Hematopoietic multipotent progenitor cell treated with erythropoietin and hydrocortisone succinate and interleukin-3 and kit ligand, for 8 days (in vitro differentiated cells): ENCODE results near the gene ATG4D.

Experiments used
- DNase-seq: peaks from one replicate; pipeline ENCODE4 v3.0.0-alpha.2; 2015

ATG4D gene

GRCh38 chr19:10543420-10544241, at the start of gene ATG4D:
ATG4D (plus strand) TSS chr19:10543904; CDS start chr19:10544091, 187 bp downstream.
- DNase-seq, result peak; percentile 96

DNA sequence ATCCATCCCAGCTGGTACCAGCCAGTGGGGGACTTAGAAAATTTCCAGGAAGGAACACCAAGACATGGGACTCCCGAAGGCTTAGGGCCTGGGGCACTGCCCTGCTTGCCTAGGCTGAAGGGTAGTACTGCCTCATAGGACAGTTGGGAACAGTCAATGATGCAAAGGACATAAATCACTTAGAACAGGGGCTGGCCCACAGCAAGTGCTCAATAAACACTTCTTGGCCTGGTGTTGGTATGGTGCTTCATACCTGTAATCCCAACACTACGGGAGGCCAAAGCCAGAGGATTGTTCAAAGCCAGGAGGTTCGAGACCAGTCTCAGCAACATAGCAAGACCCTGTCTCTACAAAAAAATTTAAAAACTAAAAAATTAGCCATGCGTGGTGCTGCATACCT, 46.3 kb upstream of the ATG4D start:
- no peak for DNase-seq

GRCh38 chr19:10499550-10500246, 44.0 kb upstream of the ATG4D start:
- DNase-seq, result peak; percentile 37

DNA sequence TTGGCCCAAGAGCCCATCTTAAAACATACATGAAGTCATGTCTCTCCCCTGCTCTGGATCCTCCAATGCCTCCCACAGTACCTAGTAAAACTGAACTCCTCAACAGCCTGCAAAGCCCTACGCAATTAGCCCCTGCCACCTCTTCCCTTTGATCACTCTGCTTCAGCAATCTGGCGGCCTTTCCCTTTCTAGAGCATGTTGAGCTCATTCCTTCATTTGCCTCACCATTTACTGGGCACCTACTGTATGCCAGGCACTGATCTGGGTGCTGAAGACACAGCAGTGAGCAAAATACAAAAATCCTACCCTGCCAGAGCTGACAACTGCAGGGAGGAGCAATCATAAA, 43.5 kb upstream of the ATG4D start:
- no peak for DNase-seq

GRCh38 chr19:10501971-10502523, 41.7 kb upstream of the ATG4D start:
- peak; percentile 70 for DNase-seq

DNA sequence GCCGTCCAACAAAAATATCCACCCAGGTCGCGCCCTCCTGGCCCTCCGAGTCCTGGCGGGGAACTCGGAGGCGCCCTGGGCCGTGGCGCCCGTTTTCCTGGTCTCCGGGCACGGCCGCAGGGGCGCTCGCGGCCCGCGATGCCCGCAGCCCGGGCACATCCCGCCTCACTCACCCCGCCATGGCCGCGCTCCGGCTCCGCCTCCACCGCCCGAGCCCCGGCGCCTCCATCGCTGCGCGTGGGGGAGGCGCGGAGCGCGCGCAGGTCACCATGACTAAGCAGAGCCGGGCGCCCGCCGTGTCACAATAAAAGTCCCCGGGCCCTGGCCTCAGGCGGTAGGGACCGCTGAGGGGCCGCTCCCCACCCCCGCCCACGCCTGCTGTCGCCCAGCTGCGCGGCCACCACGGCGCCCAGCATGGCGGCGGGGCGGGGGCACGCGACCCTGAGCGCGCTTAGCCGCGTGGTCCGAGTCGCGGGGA, 41.1 kb upstream of the ATG4D start:
- peak; percentile 92 for DNase-seq

- peak; percentile 68 for DNase-seq
Measured at GRCh38 chr19:10503002-10503789, 40.5 kb upstream of the ATG4D start, which contains the start of gene KEAP1. KEAP1 (minus strand) TSS chr19:10503356; CDS start chr19:10500033, 3,323 bp downstream.

- peak; percentile 84 for DNase-seq
Measured at GRCh38 chr19:10505583-10506229, 38.0 kb upstream of the ATG4D start.

DNA sequence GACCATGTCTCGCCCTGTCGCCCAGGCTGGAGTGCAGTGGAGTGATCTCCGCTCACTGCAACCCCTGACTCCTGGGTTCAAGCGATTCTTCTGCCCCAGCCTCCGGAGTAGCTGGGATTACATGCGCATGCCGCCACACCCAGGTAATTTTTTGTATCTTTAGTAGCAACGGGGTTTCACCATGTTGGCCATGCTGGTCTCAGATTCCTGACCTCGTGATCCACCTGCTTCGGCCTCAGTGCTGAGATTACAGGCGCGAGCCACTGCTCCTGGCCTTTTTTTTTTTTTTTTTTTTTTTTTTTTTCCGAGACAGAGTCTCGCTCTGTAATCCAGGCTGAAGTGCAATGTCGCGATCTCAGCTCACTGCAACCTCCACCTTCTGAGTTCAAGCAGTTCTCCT, 35.7 kb upstream of the ATG4D start:
- DNase-seq, result no peak

DNA sequence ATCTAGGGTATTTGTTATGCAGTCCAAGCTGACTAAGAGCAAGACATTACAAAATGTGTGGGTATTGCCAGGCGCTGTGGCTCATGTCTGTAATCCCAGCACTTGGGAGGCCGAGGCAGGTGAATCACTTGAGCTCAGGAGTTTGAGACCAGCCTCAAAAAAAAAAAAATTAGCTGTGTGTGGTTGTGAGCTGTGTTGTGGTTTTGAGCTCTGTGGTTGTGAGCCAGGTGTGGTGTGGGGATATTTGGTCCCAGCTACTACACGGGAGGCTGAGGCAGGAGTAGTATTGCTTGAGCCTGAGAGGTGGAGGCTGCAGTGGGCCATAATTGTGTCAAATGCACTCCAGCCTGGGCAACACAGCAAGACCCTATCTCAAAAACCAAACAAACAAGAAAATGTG, 35.0 kb upstream of the ATG4D start:
- DNase-seq, result no peak

DNA sequence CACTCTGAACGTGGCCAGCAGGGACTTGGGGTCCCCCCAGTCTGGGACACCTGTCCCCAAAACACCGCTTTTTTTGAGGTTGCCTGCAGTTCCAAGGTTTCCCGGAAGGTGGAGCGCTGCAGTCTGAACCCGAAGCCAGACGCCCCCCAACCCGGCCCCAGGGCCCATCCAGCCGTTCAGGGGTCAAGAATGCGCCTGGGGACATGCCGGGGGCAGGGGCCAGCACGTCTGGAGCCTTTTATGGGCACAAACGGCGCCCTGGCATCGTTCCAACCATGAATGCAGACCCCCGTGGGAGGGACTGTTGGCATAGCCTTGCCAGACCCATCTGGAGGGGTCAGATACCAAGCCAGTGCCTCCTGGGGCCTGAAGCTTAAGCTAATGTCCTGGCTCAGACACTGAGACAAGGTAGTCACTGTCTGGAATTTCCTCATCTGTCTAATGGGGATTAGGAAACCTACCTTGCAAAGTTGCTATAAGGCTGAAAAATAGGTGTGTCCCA, 33.4 kb upstream of the ATG4D start:
- DNase-seq, result peak; percentile 50

DNA sequence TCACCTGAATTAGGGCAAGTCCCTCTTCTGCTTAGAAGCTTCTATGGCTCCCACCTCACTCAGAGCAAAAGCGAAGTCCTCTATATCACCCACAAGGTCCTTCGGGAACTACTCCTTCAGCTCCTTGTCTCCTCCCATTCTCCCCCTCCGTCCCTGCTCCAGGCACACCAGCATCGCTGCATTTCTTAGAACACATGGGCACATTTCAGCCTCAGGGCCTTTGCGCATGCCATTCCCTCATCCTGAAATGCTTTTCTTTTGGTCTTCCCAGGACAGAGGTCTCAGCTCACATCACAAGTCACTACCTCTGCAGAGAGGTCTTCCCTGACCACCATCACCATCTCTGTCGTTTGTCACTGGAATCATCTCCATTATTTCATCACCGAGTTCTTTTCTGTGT, 30.5 kb upstream of the ATG4D start:
- DNase-seq, result no peak

- no peak for DNase-seq
Measured at GRCh38 chr19:10514211-10515145, 29.2 kb upstream of the ATG4D start.

- DNase-seq, result no peak
Measured at GRCh38 chr19:10516064-10516385, 27.7 kb upstream of the ATG4D start.

- DNase-seq, result no peak
Measured at GRCh38 chr19:10516671-10517286, 26.9 kb upstream of the ATG4D start.

GRCh38 chr19:10517361-10517759, 26.3 kb upstream of the ATG4D start, which contains the start of gene S1PR5:
S1PR5 (minus strand) TSS chr19:10517447; CDS start chr19:10515011, 2,436 bp downstream.
- no peak for DNase-seq

GRCh38 chr19:10517760-10518443, 25.8 kb upstream of the ATG4D start:
- peak; percentile 37 for DNase-seq

GRCh38 chr19:10518444-10519361, 25.0 kb upstream of the ATG4D start:
- no peak for DNase-seq

GRCh38 chr19:10519421-10519820, 24.3 kb upstream of the ATG4D start:
- no peak for DNase-seq
